ENCODE data around the gene ADARB1. TPM values are rescaled to one million over a fixed set of nuclear protein-coding genes. Genes with fewer than 3 reads are reported as not detected.

Gene ADARB1
- polyA plus RNA-seq, 3 donors: 0.40 to 2.6 (median 1.0) TPM

- H3K9ac ChIP-seq (ENCODE audit: insufficient read depth, low read length, poor library complexity, severe bottlenecking): no peak overlapping the region
- no peaks in the 10 kb centered on the region for H3K36me3 ChIP-seq (replicated peaks in 1 of 2; ENCODE audit: control insufficient read depth in 1 of 2, insufficient read depth in 2 of 2, low read length in 2 of 2)
- H3K9me3 Mint-ChIP-seq: peaks cover 0 to 15% (median 11%) of the 10 kb centered on the region in 7 donors
- H3K4me1 ChIP-seq (ENCODE audit: control insufficient read depth in 1 of 2, insufficient read depth in 2 of 2, low read length in 2 of 2): peaks cover 5 to 10% of the 10 kb centered on the region in 2 donors
- peak overlapping the region in 1 of 7 donors; percentile 8 for H3K27ac Mint-ChIP-seq
- no peak overlapping the region for H3K4me2 ChIP-seq (replicated peaks; ENCODE audit: extremely low read depth, low read length, poor library complexity, severe bottlenecking)
- H3K27ac ChIP-seq (ENCODE audit: low read depth in 1 of 2, low read length in 2 of 2): no peak overlapping the region
- DNase-seq: no peak
- no peaks in the 10 kb centered on the region for H3K79me2 ChIP-seq (ENCODE audit: insufficient read depth, low read length)
- peaks cover 0 to 4% of the 10 kb centered on the region in 2 donors for H3K36me3 Mint-ChIP-seq
- intact Hi-C loops (cut with micrococcal nuclease): no loop called here
- H3K9me3 ChIP-seq (replicated peaks in 1 of 2; ENCODE audit: control insufficient read depth in 1 of 2, insufficient read depth in 1 of 2, low read length in 2 of 2): peaks cover 0 to 12% of the 10 kb centered on the region in 2 donors
- H3K4me1 Mint-ChIP-seq: peaks cover 13% of the 10 kb centered on the region
- H3K27me3 ChIP-seq (ENCODE audit: control insufficient read depth in 2 of 2, insufficient read depth in 2 of 2, low read length in 2 of 2): no peaks in the 10 kb centered on the region
- 99% methylated on average over 7 of the region's 8 CpGs for WGBS (ENCODE audit: insufficient coverage)
- H4K20me1 ChIP-seq (ENCODE audit: insufficient read depth, low read length): no peaks in the 10 kb centered on the region
- no peaks in the 10 kb centered on the region for H3K27me3 Mint-ChIP-seq (ENCODE audit: low read depth in 3 of 3)
- H3K4me3 ChIP-seq (replicated peaks in 1 of 3; ENCODE audit: low read depth in 2 of 3, low read length in 3 of 3): no peak overlapping the region
- no peak overlapping the region for H3K4me3 Mint-ChIP-seq
- TF ChIP-seq CTCF (IDR thresholded peaks at IDR 0.05): no peak
- no peak overlapping the region for H2AFZ ChIP-seq (ENCODE audit: insufficient read depth, low read depth, low read length, poor library complexity, severe bottlenecking)
These were observed 83.6 kb downstream of the ADARB1 start for GRCh38 chr21:45157932-45158331.

GRCh38 chr21:45158491-45159423, 84.4 kb downstream of the ADARB1 start:
- H3K9me3 ChIP-seq (replicated peaks in 1 of 2; ENCODE audit: control insufficient read depth in 1 of 2, insufficient read depth in 1 of 2, low read length in 2 of 2): peaks cover 0 to 12% of the 10 kb centered on the region in 2 donors
- no peaks in the 10 kb centered on the region for H3K27me3 Mint-ChIP-seq (ENCODE audit: low read depth in 3 of 3)
- no peaks in the 10 kb centered on the region for H3K36me3 ChIP-seq (replicated peaks in 1 of 2; ENCODE audit: control insufficient read depth in 1 of 2, insufficient read depth in 2 of 2, low read length in 2 of 2)
- no peak for TF ChIP-seq CTCF (IDR thresholded peaks at IDR 0.05)
- peaks cover 0 to 2% of the 10 kb centered on the region in 2 donors for H3K4me1 ChIP-seq (ENCODE audit: control insufficient read depth in 1 of 2, insufficient read depth in 2 of 2, low read length in 2 of 2)
- no peak overlapping the region for H3K4me2 ChIP-seq (replicated peaks; ENCODE audit: extremely low read depth, low read length, poor library complexity, severe bottlenecking)
- no peak overlapping the region for H3K9ac ChIP-seq (ENCODE audit: insufficient read depth, low read length, poor library complexity, severe bottlenecking)
- H2AFZ ChIP-seq (ENCODE audit: insufficient read depth, low read depth, low read length, poor library complexity, severe bottlenecking): no peak overlapping the region
- H3K27ac Mint-ChIP-seq: peak overlapping the region in 2 of 7 donors; percentile 17 to 26
- 65% methylated on average over 6 of the region's 16 CpGs for WGBS (ENCODE audit: insufficient coverage)
- H3K4me1 Mint-ChIP-seq: peaks cover 7% of the 10 kb centered on the region
- H4K20me1 ChIP-seq (ENCODE audit: insufficient read depth, low read length): no peaks in the 10 kb centered on the region
- intact Hi-C loops (cut with micrococcal nuclease): no loop called here
- no peak overlapping the region for H3K4me3 Mint-ChIP-seq
- peaks cover 0 to 15% (median 11%) of the 10 kb centered on the region in 7 donors for H3K9me3 Mint-ChIP-seq
- H3K79me2 ChIP-seq (ENCODE audit: insufficient read depth, low read length): no peaks in the 10 kb centered on the region
- H3K36me3 Mint-ChIP-seq: peaks cover 0 to 4% of the 10 kb centered on the region in 2 donors
- H3K27me3 ChIP-seq (ENCODE audit: control insufficient read depth in 2 of 2, insufficient read depth in 2 of 2, low read length in 2 of 2): no peaks in the 10 kb centered on the region
- no peak overlapping the region for H3K4me3 ChIP-seq (replicated peaks in 1 of 3; ENCODE audit: low read depth in 2 of 3, low read length in 3 of 3)
- H3K27ac ChIP-seq (ENCODE audit: low read depth in 1 of 2, low read length in 2 of 2): no peak overlapping the region
- DNase-seq: no peak

Measured in CD14-positive monocyte (primary cell).